ENCODE data around the gene UGCG. TPM values are rescaled to one million over a fixed set of nuclear protein-coding genes. Genes with fewer than 3 reads are reported as not detected.
"Not testable (repeated sequence)": the region's sequence is repeated elsewhere in the genome, so short reads cannot be mapped to it uniquely, and the experiment has no call there.

Gene UGCG
- total RNA-seq, 2 donors from 2014 or later: 17.1 to 26.2 TPM

- TF ChIP-seq CTCF (IDR thresholded peaks at IDR 0.05) (no peak), POLR2A (IDR thresholded peaks at IDR 0.05) (no peak)
- intact Hi-C loops (cut with DNase I): no loop called here
- H3K4me1 ChIP-seq: peaks cover 20% of the 10 kb centered on the region
- no peak overlapping the region for H3K4me3 ChIP-seq
- DNase-seq (no peak), ATAC-seq (no peak)
- WGBS, 2 donors: 80 to 81% methylated on average over 1 to 3 of the region's 3 CpGs
- H3K27me3 ChIP-seq: no peaks in the 10 kb centered on the region
- no peaks in the 10 kb centered on the region for H3K36me3 ChIP-seq (replicated peaks in 1 of 2; ENCODE audit: insufficient read depth in 1 of 2, low read depth in 2 of 2)
- no peaks in the 10 kb centered on the region for H3K9me3 ChIP-seq
- H3K27ac ChIP-seq: no peak overlapping the region
Measured at GRCh38 chr9:111943746-111944145, 47.1 kb downstream of the UGCG start.

- DNase-seq: no peak
- H3K27me3 ChIP-seq: no peaks in the 10 kb centered on the region
- peaks cover 20% of the 10 kb centered on the region for H3K4me1 ChIP-seq
- no peaks in the 10 kb centered on the region for H3K9me3 ChIP-seq
- H3K4me3 ChIP-seq: no peak overlapping the region
- 82 to 92% methylated on average over 3 of the region's 3 CpGs for WGBS, 2 donors
- intact Hi-C loops (cut with DNase I): no loop called here
- no peak for ATAC-seq
- H3K27ac ChIP-seq: no peak overlapping the region
- TF ChIP-seq POLR2A (IDR thresholded peaks at IDR 0.05) (no peak), CTCF (IDR thresholded peaks at IDR 0.05) (no peak)
- H3K36me3 ChIP-seq (replicated peaks in 1 of 2; ENCODE audit: insufficient read depth in 1 of 2, low read depth in 2 of 2): no peaks in the 10 kb centered on the region
Measured at GRCh38 chr9:111944241-111944866, 47.7 kb downstream of the UGCG start.

DNA sequence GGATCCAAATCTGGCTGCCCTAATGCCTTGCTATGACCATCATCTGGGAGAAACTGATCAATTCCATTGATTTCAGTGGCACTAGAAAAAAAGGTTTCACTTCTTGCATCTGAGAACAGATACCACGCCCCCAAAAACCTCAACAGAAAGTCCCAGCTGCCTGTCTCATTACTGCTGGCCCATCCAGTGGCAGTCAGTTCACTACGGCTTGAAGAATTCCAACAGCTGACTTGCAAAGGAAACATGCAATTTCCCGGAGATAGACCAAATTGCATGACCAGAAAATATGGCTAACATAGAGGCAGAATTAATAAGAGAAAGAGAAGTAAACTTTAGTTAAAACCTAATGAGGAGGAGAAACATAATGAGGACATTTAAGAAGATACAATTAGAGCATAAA lies 48.6 kb downstream of the UGCG start:
- no peak for ATAC-seq
- 54 to 69% methylated on average over 3 of the region's 3 CpGs for WGBS, 2 donors
- TF ChIP-seq POLR2A (IDR thresholded peaks at IDR 0.05): no peak
- TF ChIP-seq CTCF (IDR thresholded peaks at IDR 0.05): no peak

DNA sequence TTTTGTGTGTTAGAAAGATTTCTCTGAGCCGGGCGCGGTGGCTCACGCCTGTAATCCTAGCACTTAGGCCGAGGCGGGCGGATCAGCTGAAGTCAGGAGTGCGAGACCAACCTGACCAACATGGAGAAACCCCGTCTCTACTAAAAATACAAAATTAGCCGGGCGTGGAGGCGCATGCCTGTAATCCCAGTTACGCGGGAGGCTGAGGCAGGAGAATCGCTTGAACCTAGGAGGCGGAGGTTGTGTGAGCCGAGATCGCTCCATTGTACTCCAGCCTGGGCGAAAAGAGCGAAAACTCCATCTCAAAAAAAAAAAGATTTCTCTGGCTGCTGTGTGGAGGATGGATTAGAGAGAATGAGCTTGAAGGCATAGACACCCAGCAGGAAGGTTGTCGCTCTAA lies 51.5 kb downstream of the UGCG start:
- WGBS, 2 donors: 94 to 96% methylated on average over 21 of the region's 21 CpGs
- DNase-seq; H3K9me3 ChIP-seq; ATAC-seq; H3K4me1 ChIP-seq; H3K27ac ChIP-seq; H3K27me3 ChIP-seq; H3K36me3 ChIP-seq (replicated peaks in 1 of 2; ENCODE audit: insufficient read depth in 1 of 2, low read depth in 2 of 2); intact Hi-C loops (cut with DNase I); H3K4me3 ChIP-seq: not testable (repeated sequence)

More for the DNA sequence above, 48.6 kb downstream of the UGCG start:
- no peak for DNase-seq
- no peaks in the 10 kb centered on the region for H3K9me3 ChIP-seq
- no peaks in the 10 kb centered on the region for H3K36me3 ChIP-seq (replicated peaks in 1 of 2; ENCODE audit: insufficient read depth in 1 of 2, low read depth in 2 of 2)
- H3K4me1 ChIP-seq: peaks cover 20% of the 10 kb centered on the region
- no peak overlapping the region for H3K4me3 ChIP-seq
- no peak overlapping the region for H3K27ac ChIP-seq
- intact Hi-C loops (cut with DNase I): no loop called here
- H3K27me3 ChIP-seq: no peaks in the 10 kb centered on the region

DNA sequence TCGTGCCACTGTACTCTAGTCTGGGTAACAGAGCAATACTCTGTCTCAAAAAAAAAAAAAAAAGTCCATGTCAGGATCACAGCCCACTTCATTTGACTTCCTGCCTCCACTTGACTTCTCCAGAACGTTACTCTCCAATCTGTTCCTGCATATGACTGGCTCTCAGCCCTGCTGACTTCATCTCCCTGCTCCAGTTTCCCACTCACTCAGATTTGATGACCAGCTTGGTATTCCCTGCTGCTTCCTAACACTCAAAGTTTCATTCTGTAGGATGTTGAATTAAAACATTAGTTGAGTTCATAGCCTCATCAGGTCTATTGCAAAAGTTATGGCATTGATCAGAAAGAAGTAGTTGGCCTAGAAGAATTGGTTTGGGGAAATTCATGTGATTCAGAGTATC lies 52.3 kb downstream of the UGCG start:
- no peaks in the 10 kb centered on the region for H3K36me3 ChIP-seq (replicated peaks in 1 of 2; ENCODE audit: insufficient read depth in 1 of 2, low read depth in 2 of 2)
- intact Hi-C loops (cut with DNase I): no loop called here
- 66 to 81% methylated on average over 2 of the region's 2 CpGs for WGBS, 2 donors
- H3K4me1 ChIP-seq: peaks cover 7% of the 10 kb centered on the region
- ATAC-seq (no peak), DNase-seq (no peak)
- H3K9me3 ChIP-seq: no peaks in the 10 kb centered on the region
- H3K27me3 ChIP-seq: no peaks in the 10 kb centered on the region
- TF ChIP-seq POLR2A (IDR thresholded peaks at IDR 0.05): no peak
- no peak for TF ChIP-seq CTCF (IDR thresholded peaks at IDR 0.05)
- no peak overlapping the region for H3K27ac ChIP-seq
- no peak overlapping the region for H3K4me3 ChIP-seq
